Measurements from ENCODE around the gene MORN5. TPM values are rescaled to one million over a fixed set of nuclear protein-coding genes. Genes with fewer than 3 reads are reported as not detected.
A peak's percentile ranks its signal among the peaks of the same experiment; 100 is the strongest.

MORN5 gene
- polyA plus RNA-seq, 2 of the 4 experiments (the other 2 are of a cell fraction): not detected

DNA sequence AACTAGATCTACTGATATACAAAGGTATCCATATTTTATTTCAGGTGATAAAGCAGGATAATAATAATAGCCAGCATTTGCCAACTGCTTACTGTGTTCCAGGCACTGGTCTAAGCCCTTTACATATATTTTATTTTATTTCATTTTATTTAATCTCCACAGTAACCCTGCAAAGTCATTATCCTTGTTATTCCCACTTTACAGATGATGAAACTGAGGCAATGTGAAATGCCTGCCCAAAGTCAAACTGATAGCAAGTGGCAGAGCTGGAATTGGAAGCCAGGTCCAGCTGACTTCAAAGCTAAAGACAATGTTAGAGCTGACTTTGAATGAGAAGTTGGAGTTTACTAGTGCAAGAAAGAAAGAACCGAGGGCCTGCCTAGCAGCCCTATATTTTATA lies 24.8 kb downstream of the MORN5 start:
- WGBS (ENCODE audit: missing lambda C conversion rate): 77% methylated on average over 1 of the region's 1 CpG
- no peak for DNase-seq (ENCODE audit: low read depth in 1 of 2, low spot score in 1 of 2)
- Histone ChIP-seq H3K9me3 (no peaks in the 10 kb centered on the region), H3K27ac (no peak overlapping the region), H3K4me1 (peaks cover 8% of the 10 kb centered on the region), H3K4me2 (no peak overlapping the region), H3K4me3 (no peak overlapping the region)
- no peak for TF ChIP-seq MAFK (IDR thresholded peaks at IDR 0.05; ENCODE audit: partially characterized antibody)
- no peak for TF ChIP-seq MYC (IDR thresholded peaks at IDR 0.05; ENCODE audit: borderline replicate concordance, low read length)
- TF ChIP-seq MAZ (IDR thresholded peaks at IDR 0.05; ENCODE audit: borderline replicate concordance, low read depth, low read length): no peak
- TF ChIP-seq KDM1A (IDR thresholded peaks at IDR 0.05; ENCODE audit: low read depth): no peak
- no peak for TF ChIP-seq FOXS1 (CRISPR knock-in tag; IDR thresholded peaks at IDR 0.05)
- TF ChIP-seq, protein P1, sequence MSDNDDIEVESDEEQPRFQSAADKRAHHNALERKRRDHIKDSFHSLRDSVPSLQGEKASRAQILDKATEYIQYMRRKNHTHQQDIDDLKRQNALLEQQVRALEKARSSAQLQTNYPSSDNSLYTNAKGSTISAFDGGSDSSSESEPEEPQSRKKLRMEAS (IDR thresholded peaks at IDR 0.05): no peak
- no peak for TF ChIP-seq HEYL (CRISPR knock-in tag; IDR thresholded peaks at IDR 0.05)
- TF ChIP-seq RARB (CRISPR knock-in tag; IDR thresholded peaks at IDR 0.05): no peak
- no peak for TF ChIP-seq GATA3 (IDR thresholded peaks at IDR 0.05; ENCODE audit: borderline replicate concordance)
- TF ChIP-seq JUN (IDR thresholded peaks at IDR 0.05): no peak
- TF ChIP-seq CHD4 (IDR thresholded peaks at IDR 0.05; ENCODE audit: borderline replicate concordance): no peak
- TF ChIP-seq PHF8 (IDR thresholded peaks at IDR 0.05; ENCODE audit: borderline replicate concordance, low read depth): no peak
- no peak for TF ChIP-seq POLR2A (IDR thresholded peaks at IDR 0.05; ENCODE audit: low read length)
- TF ChIP-seq, protein P2, sequence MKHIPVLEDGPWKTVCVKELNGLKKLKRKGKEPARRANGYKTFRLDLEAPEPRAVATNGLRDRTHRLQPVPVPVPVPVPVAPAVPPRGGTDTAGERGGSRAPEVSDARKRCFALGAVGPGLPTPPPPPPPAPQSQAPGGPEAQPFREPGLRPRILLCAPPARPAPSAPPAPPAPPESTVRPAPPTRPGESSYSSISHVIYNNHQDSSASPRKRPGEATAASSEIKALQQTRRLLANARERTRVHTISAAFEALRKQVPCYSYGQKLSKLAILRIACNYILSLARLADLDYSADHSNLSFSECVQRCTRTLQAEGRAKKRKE (CRISPR knock-in tag; IDR thresholded peaks at IDR 0.05; ENCODE audit: low read depth): no peak
- no peak for TF ChIP-seq TP53 (CRISPR knock-in tag; IDR thresholded peaks at IDR 0.05)
- TF ChIP-seq POLR2AphosphoS2 (conservative IDR thresholded peaks at IDR 0.05; ENCODE audit: low read length): no peak
- TF ChIP-seq FOSL2 (IDR thresholded peaks at IDR 0.05): no peak
- no peak for TF ChIP-seq FOSL2 (CRISPR knock-in tag; IDR thresholded peaks at IDR 0.05)
- TF ChIP-seq SREBF2 (IDR thresholded peaks at IDR 0.05): no peak
- POLR2A ChIA-PET: no interaction called here
- ATAC-seq: no peak
- CTCF ChIA-PET: interaction anchor here (0.6 to 1.7 kb wide), 3 partner anchors 15 to 63 kb away, joined by 4 to 5 read pairs (median 4); no protein-coding TSS in a partner anchor
- FAIRE-seq: no peak

GRCh38 chr9:122186301-122186700 lies 26.6 kb downstream of the MORN5 start:
- peak in 1 of 2 experiments; percentile 65; a peak in 3 of 6 replicates for ATAC-seq
- FAIRE-seq: no peak
- TF ChIP-seq JUNB (IDR thresholded peaks at IDR 0.05): no peak
- no peak for TF ChIP-seq ZFP36 (IDR thresholded peaks at IDR 0.05; ENCODE audit: borderline replicate concordance, partially characterized antibody)
- TF ChIP-seq, protein P3, sequence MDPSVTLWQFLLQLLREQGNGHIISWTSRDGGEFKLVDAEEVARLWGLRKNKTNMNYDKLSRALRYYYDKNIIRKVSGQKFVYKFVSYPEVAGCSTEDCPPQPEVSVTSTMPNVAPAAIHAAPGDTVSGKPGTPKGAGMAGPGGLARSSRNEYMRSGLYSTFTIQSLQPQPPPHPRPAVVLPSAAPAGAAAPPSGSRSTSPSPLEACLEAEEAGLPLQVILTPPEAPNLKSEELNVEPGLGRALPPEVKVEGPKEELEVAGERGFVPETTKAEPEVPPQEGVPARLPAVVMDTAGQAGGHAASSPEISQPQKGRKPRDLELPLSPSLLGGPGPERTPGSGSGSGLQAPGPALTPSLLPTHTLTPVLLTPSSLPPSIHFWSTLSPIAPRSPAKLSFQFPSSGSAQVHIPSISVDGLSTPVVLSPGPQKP (IDR thresholded peaks at IDR 0.05; ENCODE audit: low read depth, low read length): no peak
- TF ChIP-seq SREBF2 (IDR thresholded peaks at IDR 0.05): no peak
- TF ChIP-seq, protein P4, sequence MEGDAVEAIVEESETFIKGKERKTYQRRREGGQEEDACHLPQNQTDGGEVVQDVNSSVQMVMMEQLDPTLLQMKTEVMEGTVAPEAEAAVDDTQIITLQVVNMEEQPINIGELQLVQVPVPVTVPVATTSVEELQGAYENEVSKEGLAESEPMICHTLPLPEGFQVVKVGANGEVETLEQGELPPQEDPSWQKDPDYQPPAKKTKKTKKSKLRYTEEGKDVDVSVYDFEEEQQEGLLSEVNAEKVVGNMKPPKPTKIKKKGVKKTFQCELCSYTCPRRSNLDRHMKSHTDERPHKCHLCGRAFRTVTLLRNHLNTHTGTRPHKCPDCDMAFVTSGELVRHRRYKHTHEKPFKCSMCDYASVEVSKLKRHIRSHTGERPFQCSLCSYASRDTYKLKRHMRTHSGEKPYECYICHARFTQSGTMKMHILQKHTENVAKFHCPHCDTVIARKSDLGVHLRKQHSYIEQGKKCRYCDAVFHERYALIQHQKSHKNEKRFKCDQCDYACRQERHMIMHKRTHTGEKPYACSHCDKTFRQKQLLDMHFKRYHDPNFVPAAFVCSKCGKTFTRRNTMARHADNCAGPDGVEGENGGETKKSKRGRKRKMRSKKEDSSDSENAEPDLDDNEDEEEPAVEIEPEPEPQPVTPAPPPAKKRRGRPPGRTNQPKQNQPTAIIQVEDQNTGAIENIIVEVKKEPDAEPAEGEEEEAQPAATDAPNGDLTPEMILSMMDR (IDR thresholded peaks at IDR 0.05): no peak
- 0 out of 5 replicates have a peak, but pooled peaks of 1 of the 2 experiments have one; percentile 4 for TF ChIP-seq RAD21 (conservative IDR thresholded peaks at IDR 0.05 in 1 of 2, IDR thresholded peaks at IDR 0.05 in 1 of 2)
- TF ChIP-seq BHLHE40 (IDR thresholded peaks at IDR 0.05; ENCODE audit: low read depth, low read length): no peak
- TF ChIP-seq TFCP2L1 (CRISPR knock-in tag; IDR thresholded peaks at IDR 0.05): no peak
- Histone ChIP-seq H3K4me3 (no peak overlapping the region), H3K4me2 (no peak overlapping the region), H3K9me3 (no peaks in the 10 kb centered on the region), H3K4me1 (peaks cover 11% of the 10 kb centered on the region), H3K27ac (no peak overlapping the region)
- ChIA-PET POLR2A (no interaction called here), CTCF (interaction anchor here (0.6 to 2.1 kb wide), 6 partner anchors 29 to 164 kb away, joined by 3 to 6 read pairs (median 4); no protein-coding TSS in a partner anchor)
- WGBS (ENCODE audit: missing lambda C conversion rate): 69% methylated on average over 5 of the region's 5 CpGs
- no peak for DNase-seq (ENCODE audit: low read depth in 1 of 2, low spot score in 1 of 2)
